Measurements from ENCODE around the gene LPXN.

LPXN gene

DNA sequence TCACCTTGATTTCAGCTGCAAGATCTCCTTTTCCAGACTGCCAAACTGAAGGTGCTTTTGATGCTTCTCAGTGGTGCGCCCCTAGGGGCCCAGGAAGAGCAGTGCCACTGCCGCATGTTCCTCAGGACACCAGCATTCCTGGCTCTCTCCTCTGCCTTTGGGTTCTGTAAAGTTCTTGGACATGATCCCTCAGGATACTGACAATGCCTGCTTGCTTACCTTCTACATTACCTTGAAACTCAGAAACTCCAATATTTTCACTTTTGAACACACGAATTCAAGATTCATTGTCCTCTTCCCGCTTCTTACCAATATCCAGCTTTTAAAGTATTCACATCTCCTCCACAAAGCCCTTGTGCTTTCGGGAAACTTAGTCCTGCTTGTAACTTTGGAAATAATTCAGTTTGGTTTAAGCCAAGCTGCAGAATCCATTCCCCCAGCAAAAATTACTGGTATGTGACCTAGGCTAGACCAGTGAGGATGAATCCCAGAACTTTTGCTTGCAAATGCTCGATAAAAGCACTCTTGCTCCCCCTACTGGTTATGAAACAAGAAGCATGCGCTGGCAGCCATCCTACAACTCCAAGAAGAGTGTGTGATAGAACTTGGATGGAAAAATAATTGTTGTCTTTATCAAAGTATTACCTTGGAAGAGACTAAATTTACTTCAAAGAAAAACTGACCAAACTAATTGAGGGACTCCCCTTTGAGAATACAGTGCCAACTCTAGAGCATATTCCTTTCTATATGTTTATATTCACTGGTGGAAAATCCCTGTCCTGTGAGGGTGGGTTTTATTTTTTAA is 51.2 kb downstream of the LPXN start:
- DNase-seq (ENCODE audit: low read depth) = peak; percentile 53

DNA sequence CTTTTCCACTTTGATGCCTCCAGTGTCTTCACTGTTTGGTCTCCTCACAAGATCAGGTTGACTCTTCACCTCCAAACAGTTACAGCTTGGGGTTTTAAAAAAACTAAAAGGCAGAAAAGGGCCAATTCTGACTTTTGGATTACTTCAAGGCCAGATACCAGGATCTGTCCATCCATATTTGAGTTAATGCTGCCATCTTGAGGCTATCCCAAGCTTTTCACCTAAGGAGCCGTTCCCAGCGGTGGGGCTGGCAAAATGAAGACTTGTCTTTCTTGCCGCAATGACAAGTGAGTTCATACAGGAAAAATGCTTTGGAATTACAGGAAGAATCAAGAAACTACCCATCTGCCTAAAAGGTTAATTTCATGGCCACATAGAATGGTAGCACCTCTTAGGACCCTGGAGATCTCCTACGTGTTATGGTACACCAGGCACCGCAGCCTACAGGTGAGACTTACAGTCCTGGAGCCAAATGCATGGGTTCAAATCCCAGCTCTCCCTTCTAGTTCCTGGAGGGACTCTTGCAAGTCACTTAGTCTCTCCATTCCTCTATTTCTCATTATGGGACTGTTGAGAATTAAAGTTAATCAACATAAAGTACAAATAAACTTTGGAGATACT is 61.8 kb downstream of the LPXN start:
- DNase-seq (ENCODE audit: low read depth) = peak; percentile 37

DNA sequence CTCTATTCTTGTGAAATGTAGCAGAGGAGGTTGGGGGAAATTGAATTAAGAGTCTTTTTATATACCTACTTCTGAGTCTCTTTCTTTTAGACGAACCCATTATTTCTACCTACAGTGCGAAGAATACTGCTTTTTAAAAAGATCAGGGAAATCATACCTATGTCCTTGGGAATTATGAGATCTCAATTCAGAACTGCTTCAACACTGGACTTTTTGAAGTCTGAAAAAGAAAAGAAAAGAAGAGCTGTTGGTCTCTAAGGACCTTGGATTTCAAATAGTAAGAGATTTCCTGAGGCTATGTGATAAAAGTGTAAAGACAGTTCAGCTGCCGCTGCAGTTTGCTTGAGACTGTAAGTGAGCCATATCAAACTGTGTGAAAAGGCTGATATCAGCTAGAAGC is 64.0 kb downstream of the LPXN start:
- no peak for DNase-seq (ENCODE audit: low read depth)

DNA sequence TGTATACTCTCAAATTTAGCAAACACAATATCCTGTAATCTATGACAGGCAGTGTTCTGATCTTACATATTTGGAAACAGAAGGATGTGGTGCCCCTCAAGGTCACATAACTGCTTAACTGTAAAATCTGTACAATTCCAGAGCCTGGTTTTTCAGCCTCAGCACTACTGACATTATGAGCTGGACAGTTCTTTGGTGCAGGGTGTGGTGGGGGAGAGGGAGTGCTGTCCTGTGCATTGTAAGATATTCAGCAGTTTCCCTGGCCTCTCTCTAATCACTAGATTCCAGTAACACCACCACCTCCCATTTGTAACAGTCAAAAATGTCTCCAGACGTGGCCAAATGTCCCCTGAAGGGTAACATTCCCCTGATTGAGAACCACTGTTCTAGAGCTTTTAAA is 65.9 kb downstream of the LPXN start:
- no peak for DNase-seq (ENCODE audit: low read depth)

DNA sequence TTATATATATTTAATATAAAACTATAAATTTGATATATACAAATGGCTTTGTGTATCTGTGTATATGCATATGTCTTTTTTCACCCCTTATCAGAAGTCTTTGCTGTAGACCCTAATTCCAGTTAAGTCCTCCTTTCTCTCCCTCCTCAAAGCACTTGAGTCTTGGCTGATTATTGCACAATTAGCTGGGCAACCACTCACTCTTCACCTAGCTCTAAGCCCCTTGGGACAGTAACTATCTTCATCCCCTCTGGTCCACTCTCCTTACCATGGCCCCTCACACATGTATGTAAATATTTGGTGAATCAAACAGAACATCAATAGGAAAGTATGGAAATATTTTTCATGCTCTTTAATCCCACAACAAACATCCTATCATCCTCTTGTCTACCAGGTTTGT is 66.8 kb downstream of the LPXN start:
- DNase-seq (ENCODE audit: low read depth) = no peak

DNA sequence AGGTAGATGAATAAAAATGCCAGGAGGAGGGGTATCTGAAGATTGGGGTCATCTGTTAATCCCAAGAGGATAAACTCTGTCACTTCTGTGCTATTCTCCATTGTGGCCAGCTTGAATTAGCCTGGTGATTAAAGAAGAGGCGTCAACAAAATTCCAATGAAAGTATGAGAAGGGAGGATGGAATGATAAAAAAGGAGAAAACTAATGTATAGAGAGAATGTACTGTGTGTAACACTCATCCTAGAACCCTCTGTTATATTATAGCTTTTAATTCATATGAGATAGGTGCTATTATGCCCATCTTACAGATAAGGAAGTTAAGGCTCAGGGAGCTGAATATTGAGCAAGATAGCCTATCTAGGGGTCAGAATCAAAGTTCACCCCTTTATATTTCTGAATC is 67.7 kb downstream of the LPXN start, which contains the start of gene OR5B21:
Gene OR5B21, minus strand, starts transcription at position 101 of the 400 bp plus-strand sequence. Its CDS starts 0 bp downstream, at position 101.
- DNase-seq (ENCODE audit: low read depth) = no peak

DNA sequence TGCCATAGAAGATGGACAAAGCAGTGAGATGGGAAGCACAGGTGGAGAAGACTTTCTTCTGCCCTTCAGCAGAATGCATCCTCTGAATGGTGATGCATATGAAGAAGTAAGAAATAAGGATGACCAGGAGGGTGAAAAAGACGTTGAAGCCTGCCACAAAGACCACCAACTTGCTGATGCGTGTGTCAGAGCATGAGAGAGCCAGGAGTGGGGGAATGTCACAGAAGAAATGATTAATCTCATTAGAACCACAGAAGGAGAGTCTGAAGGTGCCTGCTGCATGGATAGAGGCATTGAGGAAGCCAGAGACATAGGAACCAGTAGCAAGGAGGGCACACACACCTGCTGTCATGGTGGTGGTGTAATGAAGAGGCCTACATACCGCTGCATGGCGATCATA is 68.3 kb downstream of the LPXN start:
- DNase-seq (ENCODE audit: low read depth) = no peak

DNA sequence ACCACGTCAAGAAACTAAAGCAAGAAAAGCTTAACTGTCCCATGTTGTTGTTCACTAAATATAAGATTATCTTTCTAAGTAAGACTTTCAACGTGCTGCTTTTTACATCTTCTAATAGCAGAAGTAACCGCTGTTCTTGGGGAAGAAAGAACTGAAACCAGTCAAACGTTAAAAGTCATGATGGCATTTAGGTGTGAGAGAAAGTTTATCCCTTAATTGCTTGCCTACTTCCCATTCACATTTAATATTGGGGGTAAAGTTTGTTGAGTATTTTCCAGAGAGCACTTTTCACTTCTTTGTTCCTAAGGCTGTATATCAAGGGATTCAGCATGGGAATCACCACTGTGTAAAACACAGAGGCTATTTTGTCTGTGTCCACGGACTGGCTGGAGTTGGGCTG is 68.7 kb downstream of the LPXN start:
- DNase-seq (ENCODE audit: low read depth) = no peak

DNA sequence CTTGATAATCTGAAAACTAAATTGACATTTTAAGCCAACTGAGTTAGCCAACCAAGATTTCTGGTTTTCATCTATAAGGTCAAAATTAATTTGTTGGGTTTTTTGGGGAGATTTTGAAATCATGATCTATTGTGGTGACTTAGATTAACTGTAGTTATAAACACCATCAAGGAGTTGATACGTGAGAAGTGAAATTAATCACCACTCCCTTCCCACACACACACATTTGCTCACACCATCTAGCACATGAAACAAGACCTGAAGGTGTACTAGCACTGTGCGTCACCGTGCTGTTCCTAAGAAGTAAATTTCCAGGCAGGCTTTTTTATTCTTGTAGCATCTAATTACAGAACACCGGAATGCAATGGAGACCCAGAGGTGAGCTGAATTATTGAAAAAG is 69.8 kb downstream of the LPXN start:
- DNase-seq (ENCODE audit: low read depth) = no peak

DNA sequence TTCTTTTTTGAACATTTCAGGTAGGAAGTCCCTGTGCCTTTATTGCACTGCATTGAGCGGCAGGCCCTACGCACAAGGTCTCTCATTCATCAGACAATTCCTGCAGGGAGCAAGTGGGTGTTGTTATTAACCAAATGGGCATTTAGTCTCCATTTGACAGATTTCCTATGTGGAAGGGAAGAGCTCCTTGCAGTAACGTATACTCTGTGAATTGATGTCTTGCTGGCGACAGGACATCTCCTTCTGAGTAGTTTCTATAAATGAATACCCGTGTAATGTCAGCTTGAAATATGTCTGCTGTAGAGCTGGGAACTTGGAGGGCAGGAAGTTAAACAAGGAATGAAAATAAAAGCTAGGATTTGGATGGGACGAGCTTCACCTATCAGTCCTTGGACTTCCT is 71.4 kb downstream of the LPXN start:
- no peak for DNase-seq (ENCODE audit: low read depth)

DNA sequence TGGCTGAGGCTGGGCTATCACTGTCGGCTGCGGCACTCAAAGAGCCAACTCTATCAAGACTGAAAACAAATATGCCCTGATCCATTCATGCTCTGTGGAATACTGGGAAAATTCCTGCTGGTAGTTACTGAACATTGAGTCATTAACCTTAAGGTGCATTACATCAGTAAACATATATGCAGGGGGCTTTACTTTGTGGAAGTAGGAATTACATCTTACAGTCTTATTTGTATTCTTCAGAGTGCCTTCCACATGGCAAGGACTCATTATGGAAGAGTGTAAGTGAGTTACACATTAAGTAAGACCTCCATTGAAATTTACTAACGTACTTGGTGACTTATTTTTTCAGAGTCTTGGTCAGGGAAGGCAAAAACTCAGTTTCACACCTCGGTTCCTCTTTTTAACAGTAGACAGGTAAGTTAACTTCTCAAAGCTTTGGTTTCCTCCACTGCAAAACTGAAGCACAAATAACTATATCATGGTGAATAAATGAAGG is 72.2 kb downstream of the LPXN start:
- no peak for DNase-seq (ENCODE audit: low read depth)

DNA sequence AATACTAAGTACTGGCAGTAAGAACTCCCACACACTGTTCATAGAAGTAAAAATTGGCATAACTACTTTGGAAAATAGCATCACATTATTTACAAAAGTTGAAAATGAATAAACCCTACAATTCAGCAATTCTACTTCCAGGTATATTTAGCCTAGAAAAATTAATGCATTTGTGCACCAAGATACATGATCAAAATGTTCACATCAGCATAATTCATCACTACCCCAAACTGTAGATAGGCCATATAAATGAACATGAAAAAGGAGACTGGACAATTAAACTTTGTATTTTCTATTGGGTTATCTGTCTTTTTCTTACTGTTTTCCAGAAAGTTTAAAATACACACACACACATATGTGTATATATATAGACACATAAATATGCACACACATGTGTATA is 73.7 kb downstream of the LPXN start:
- DNase-seq (ENCODE audit: low read depth) = no peak

DNA sequence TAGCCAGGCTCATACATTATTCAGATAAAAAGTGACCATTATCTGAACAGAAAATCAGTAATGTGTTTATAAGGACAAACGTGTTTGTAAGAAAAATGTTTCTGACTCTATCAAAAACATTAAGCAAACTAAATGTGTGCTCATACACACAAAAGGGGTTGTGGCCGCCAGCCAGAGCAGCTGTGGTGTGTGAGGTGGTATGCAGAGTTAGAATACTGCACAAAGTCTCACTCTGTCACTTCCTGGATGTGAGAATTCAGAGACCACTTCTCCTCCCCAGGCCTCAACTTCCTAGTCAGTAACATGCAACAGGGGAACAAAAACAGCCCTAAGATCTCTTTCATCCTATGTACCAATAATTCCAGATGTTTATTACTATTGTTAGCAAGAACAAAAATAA is 77.2 kb downstream of the LPXN start:
- DNase-seq (ENCODE audit: low read depth) = no peak

DNA sequence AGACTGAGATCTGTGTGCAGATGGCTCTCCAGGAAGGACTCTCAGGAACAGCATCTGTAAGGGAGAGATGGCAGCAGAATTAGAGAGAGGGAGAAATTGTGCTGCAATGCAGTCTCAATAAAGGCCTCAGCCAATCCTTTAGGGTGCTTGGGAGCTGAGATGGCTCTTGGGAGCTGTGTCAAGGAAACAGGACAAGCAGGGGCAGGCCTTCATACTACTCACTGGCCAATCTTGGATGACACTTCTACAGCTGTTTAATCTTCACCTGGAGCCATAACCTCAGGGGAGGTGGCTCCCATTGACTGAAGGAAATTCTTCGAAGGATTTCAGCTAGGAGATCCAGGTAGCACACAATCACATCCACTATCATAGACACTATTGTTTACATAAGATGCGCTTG is 77.7 kb downstream of the LPXN start:
- DNase-seq (ENCODE audit: low read depth) = no peak

DNA sequence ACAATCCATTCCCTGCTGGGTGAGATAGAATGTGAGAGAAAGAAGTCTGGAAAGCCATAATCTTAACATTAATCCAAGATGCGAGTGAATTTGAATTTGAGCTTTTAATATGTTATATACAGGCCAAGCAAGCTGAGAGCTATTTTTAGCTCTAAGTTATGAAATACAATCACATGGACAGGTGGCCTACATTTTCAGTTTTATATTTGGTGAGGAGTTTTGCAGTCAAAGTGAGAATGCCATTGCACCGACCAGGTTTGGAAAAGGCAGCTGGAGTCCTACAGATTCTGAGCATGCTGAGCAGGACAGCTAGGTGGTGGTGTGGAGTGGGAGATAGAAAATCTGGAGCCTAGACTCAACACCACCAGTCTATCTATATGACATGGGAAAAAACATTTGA is 79.8 kb downstream of the LPXN start:
- no peak for DNase-seq (ENCODE audit: low read depth)

DNA sequence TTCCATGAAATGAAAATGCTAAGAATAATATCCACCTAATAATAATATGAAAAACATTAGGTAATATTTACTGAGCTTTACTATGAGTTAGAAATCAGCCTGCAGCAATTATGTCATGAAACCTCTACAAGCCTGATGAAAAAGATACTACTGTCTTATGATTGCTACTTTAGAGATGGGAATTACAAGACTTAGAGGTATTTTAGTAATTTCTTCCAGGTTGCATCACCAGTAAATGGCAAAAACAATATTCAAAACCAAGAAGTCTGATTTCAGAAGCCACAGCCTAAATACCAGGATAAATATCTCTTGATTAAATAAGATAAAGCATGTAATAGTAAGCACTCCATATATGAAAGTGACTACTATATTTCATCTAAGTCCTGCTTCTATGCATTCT is 81.6 kb downstream of the LPXN start:
- no peak for DNase-seq (ENCODE audit: low read depth)

DNA sequence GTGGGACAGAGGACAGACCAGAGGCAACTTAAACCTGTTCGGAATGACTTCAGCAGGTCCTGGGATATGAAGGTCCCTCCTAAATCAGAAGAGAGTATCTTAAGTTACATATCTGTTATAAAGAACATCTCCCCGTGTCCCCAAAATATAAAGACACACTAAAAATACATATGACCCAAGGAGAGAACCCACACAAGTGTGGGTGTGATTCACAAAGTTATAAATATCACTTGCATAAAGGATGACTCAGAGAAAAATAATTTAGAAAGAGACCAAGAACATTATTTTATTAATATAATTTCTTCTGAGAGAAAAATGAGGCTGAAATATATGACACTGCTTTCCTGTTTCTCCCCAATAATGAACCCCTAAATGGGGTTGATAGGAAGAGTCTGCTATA is 82.0 kb downstream of the LPXN start:
- no peak for DNase-seq (ENCODE audit: low read depth)

DNA sequence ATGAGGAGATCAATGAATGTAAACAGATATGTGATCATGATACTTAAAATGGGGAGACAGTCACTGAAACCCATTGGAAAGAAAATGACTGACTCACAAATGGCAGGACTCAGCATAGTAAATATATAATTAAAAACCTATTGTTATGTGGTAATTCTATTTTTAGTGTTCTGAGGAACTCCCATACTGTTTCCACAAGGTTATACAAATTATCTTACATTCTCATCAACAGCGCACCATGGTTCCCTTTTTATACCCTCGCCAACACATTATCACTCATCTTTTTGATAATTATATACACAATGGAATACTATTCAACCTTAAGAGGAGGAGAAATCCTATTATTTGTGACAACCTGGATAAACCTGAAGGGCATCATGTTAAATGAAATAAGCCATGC is 84.8 kb downstream of the LPXN start:
- DNase-seq (ENCODE audit: low read depth) = no peak

DNA sequence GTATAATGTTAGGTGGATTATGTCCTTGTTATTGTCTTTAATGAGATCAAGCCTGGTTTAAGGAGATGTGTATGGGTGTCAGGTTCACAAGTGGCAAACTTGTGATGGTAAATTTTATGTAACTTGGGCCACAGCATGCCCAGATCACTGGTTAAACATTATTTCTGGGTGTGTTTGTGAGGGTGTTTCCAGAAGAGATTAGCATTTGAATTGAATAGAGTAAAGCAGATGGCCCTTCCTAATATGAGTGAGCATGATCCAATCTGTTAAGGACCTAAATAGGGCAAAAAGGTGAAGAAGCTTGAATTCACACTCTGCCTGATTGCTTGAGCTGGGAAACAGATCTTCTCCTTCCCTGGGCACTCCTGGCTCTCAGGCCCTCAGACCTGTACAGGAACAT is 88.5 kb downstream of the LPXN start:
- DNase-seq (ENCODE audit: low read depth) = no peak

DNA sequence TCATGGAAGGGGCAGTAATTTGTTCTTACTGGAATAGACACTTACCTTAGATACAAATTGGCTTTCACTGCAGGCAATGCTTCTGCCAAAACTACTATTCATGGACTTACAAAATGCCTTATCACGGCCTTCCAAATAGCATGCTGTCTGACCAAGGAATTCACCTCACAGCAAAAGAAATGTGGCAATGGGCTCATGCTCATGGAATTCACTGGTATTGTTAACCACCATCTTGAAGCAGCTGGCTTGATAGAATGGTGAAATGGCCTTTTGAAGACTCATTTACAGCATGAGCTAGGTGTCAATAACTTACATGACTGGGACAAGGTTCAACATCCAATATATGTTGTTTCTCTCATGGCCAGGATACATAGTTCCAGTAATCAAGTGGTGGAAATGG is 89.7 kb downstream of the LPXN start:
- DNase-seq (ENCODE audit: low read depth) = no peak

All from GM04504 (cell line).